Vagina (tissue), 2 donors: ENCODE measurements around the gene GABBR2.

Source experiments
- CTCF ChIP-seq, 3 experiments: fragments of 450-650 bp in 2 of 3; fragments of 200-600 bp in 1 of 3; sonication (generic) in 1 of 3; IDR thresholded peaks; one replicate each; pipeline ENCODE4 v1.5.1; 2017 to 2019; ENCODE audit warnings: antibody characterized with exemption in 3 of 3, mild to moderate bottlenecking in 2 of 3, moderate library complexity in 2 of 3
- POLR2A ChIP-seq, 2 donors: fragments of 450-650 bp; IDR thresholded peaks; one replicate each; pipeline ENCODE4 v1.6.1; 2017; ENCODE audit warnings: antibody characterized with exemption in 2 of 2, mild to moderate bottlenecking in 2 of 2, moderate library complexity in 2 of 2

GRCh38 chr9:98330831-98331230, 377.9 kb downstream of the GABBR2 start:
- no peak for TF ChIP-seq POLR2A (IDR thresholded peaks at IDR 0.05)
- no peak for TF ChIP-seq CTCF (IDR thresholded peaks at IDR 0.05)
